ENCODE results near the gene ANTXRL. TPM values are rescaled to one million over a fixed set of nuclear protein-coding genes. Genes with fewer than 3 reads are reported as not detected.
"Not testable (repeated sequence)": the region's sequence is repeated elsewhere in the genome, so short reads cannot be mapped to it uniquely, and the experiment has no call there.

Gene ANTXRL
- total and polyA plus RNA-seq, 2 experiments from 2014 or later, result not detected

- Histone ChIP-seq H3K4me3 (no peak overlapping the region), H3K36me3 (replicated peaks; ENCODE audit: insufficient read depth, low read depth) (no peaks in the 10 kb centered on the region), H2AFZ (no peak overlapping the region), H3K4me1 (ENCODE audit: insufficient read depth) (no peaks in the 10 kb centered on the region), H3K27ac (no peak overlapping the region), H3K79me2 (no peaks in the 10 kb centered on the region), H3K27me3 (no peaks in the 10 kb centered on the region), H3K9me3 (ENCODE audit: low read depth) (no peaks in the 10 kb centered on the region), H4K20me1 (ENCODE audit: insufficient read depth, poor library complexity, severe bottlenecking) (no peaks in the 10 kb centered on the region), H3K4me2 (no peak overlapping the region), H3K9me2 (replicated peaks; ENCODE audit: insufficient read depth) (no peaks in the 10 kb centered on the region)
- no peak for DNase-seq (ENCODE audit: low spot score)
- 90% methylated on average over 7 of the region's 7 CpGs for WGBS (ENCODE audit: low lambda C conversion rate, missing lambda C conversion rate)
- TF ChIP-seq CTCF (IDR thresholded peaks at IDR 0.05; ENCODE audit: poor library complexity), result no peak
- no peak for TF ChIP-seq EZH2 (IDR thresholded peaks at IDR 0.05; ENCODE audit: borderline replicate concordance)
- no peak for TF ChIP-seq EZH2phosphoT487 (IDR thresholded peaks at IDR 0.05; ENCODE audit: low read depth, severe bottlenecking, unreplicated experiment)
Measured at GRCh38 chr10:46270086-46270811, 16.5 kb upstream of the ANTXRL start.

GRCh38 chr10:46270963-46271530 is 15.8 kb upstream of the ANTXRL start:
- H3K36me3 ChIP-seq (replicated peaks; ENCODE audit: insufficient read depth, low read depth); H3K9me3 ChIP-seq (ENCODE audit: low read depth); H3K9me2 ChIP-seq (replicated peaks; ENCODE audit: insufficient read depth); H3K79me2 ChIP-seq; H3K27ac ChIP-seq; H3K4me2 ChIP-seq; H4K20me1 ChIP-seq (ENCODE audit: insufficient read depth, poor library complexity, severe bottlenecking); DNase-seq (ENCODE audit: low spot score); H3K4me1 ChIP-seq (ENCODE audit: insufficient read depth); H3K4me3 ChIP-seq; H2AFZ ChIP-seq; H3K27me3 ChIP-seq: not testable (repeated sequence)
- WGBS (ENCODE audit: low lambda C conversion rate, missing lambda C conversion rate), result 77% methylated on average over 7 of the region's 7 CpGs

- H3K27me3 ChIP-seq; H3K4me2 ChIP-seq; H3K9me2 ChIP-seq (replicated peaks; ENCODE audit: insufficient read depth); H3K4me1 ChIP-seq (ENCODE audit: insufficient read depth); H3K4me3 ChIP-seq; H4K20me1 ChIP-seq (ENCODE audit: insufficient read depth, poor library complexity, severe bottlenecking); H3K36me3 ChIP-seq (replicated peaks; ENCODE audit: insufficient read depth, low read depth); H3K79me2 ChIP-seq; H3K9me3 ChIP-seq (ENCODE audit: low read depth); H3K27ac ChIP-seq; DNase-seq (ENCODE audit: low spot score); H2AFZ ChIP-seq: not testable (repeated sequence)
- 57% methylated on average over 4 of the region's 4 CpGs for WGBS (ENCODE audit: low lambda C conversion rate, missing lambda C conversion rate)
Measured at GRCh38 chr10:46271795-46272499, 14.8 kb upstream of the ANTXRL start.

GRCh38 chr10:46272863-46273415 is 13.9 kb upstream of the ANTXRL start:
- Histone ChIP-seq H3K4me1 (ENCODE audit: insufficient read depth) (no peaks in the 10 kb centered on the region), H3K27me3 (no peaks in the 10 kb centered on the region), H2AFZ (no peak overlapping the region), H3K9me2 (replicated peaks; ENCODE audit: insufficient read depth) (no peaks in the 10 kb centered on the region), H3K27ac (no peak overlapping the region), H3K4me2 (no peak overlapping the region), H3K9me3 (ENCODE audit: low read depth) (no peaks in the 10 kb centered on the region), H3K4me3 (no peak overlapping the region), H3K36me3 (replicated peaks; ENCODE audit: insufficient read depth, low read depth) (no peaks in the 10 kb centered on the region), H3K79me2 (no peaks in the 10 kb centered on the region), H4K20me1 (ENCODE audit: insufficient read depth, poor library complexity, severe bottlenecking) (no peaks in the 10 kb centered on the region)
- WGBS (ENCODE audit: low lambda C conversion rate, missing lambda C conversion rate), result 73% methylated on average over 4 of the region's 4 CpGs
- TF ChIP-seq EZH2 (IDR thresholded peaks at IDR 0.05; ENCODE audit: borderline replicate concordance) (no peak), EZH2phosphoT487 (IDR thresholded peaks at IDR 0.05; ENCODE audit: low read depth, severe bottlenecking, unreplicated experiment) (no peak), CTCF (IDR thresholded peaks at IDR 0.05; ENCODE audit: poor library complexity) (no peak)
- no peak for DNase-seq (ENCODE audit: low spot score)
